PFSK-1 (cell line): ENCODE data around the gene DTX3.

Source experiments
- POLR2AphosphoS5 ChIP-seq: IDR thresholded peaks from 2 replicates; pipeline ENCODE4 v1.6.1; 2012; ENCODE audit warnings: low read depth, mild to moderate bottlenecking, control low read depth, low read length, moderate library complexity
- REST ChIP-seq, 2 experiments: IDR thresholded peaks; 2 replicates each; pipeline versions ENCODE4 v1.6.1 to v1.8.0; 2011 to 2012; ENCODE audit warnings: low read depth in 2 of 2, low read length in 2 of 2, control low read depth in 1 of 2, inconsistent platforms in 1 of 2, mild to moderate bottlenecking in 1 of 2, moderate library complexity in 1 of 2; ENCODE audit not compliant: insufficient read depth in 1 of 2
- SIN3A ChIP-seq: IDR thresholded peaks from 2 replicates; pipeline ENCODE4 v1.6.1; 2012; ENCODE audit warnings: mild to moderate bottlenecking, low read length, moderate library complexity, borderline replicate concordance; ENCODE audit not compliant: insufficient read depth
- TAF1 ChIP-seq: IDR thresholded peaks from 2 replicates; pipeline ENCODE4 v1.6.1; 2012; ENCODE audit warnings: low read length, control low read depth, borderline replicate concordance; ENCODE audit not compliant: insufficient read depth

- TF ChIP-seq POLR2AphosphoS5 (no peak), REST (IDR thresholded peaks at IDR 0.05; ENCODE audit: insufficient read depth in 1 of 2, low read depth in 2 of 2, low read length in 2 of 2) (no peak), TAF1 (no peak), SIN3A (no peak)
Observed at GRCh38 chr12:57580466-57580795, 24.2 kb upstream of the DTX3 start.
